HCT116 (cell line): ENCODE data around the gene NPSR1. TPM values are rescaled to one million over a fixed set of nuclear protein-coding genes. Genes with fewer than 3 reads are reported as not detected.

Source experiments
- ATAC-seq: fragments of 200-7000 bp; cut with Tn5 transposase; 2 replicates; pipeline ENCODE4 v1.9.1; 2020; ENCODE audit warnings: mild to moderate bottlenecking, moderate library complexity
- BruUV-seq: library from RNA; stranded (reverse); fragments of 400-500 nt; replicated peaks from 2 replicates; lab custom pipeline; 2021; lab: Mats Ljungman, UMichigan
- CTCF ChIA-PET: fragments of 300-600 bp; sonication (Branson Sonifier 250); formaldehyde crosslinking; loops from one replicate; lab custom pipeline; 2021; ENCODE audit warnings: antibody characterized with exemption; lab: Charles Lee
- POLR2A ChIA-PET: fragments of 300-600, 350-600 bp; sonication (Branson Sonifier 250); formaldehyde crosslinking; loops from one replicate; lab custom pipeline; 2021; ENCODE audit warnings: antibody characterized with exemption; lab: Charles Lee
- RAD21 ChIA-PET, 2 experiments: fragments of 300-600 bp; sonication (Branson Sonifier 250); formaldehyde crosslinking; loops; one replicate each; lab custom pipeline; 2023; ENCODE audit warnings: low total read pairs in 2 of 2; ENCODE audit not compliant: uncharacterized antibody in 2 of 2, unreplicated experiment in 2 of 2, low non-redundant PET in 1 of 2; lab: Charles Lee
- DNase-seq: peaks from one replicate; pipeline ENCODE4 v3.0.0-alpha.2; 2010; ENCODE audit warnings: low read depth, low spot score
- H2AFZ ChIP-seq: fragments of 200-600 bp; shearing (Covaris generic), sonication (generic); 2 replicates; pipeline ENCODE4 v1.6.1; 2017; ENCODE audit warnings: low read depth, mixed run types, mixed read lengths, antibody characterized with exemption, low read length; ENCODE audit not compliant: poor library complexity, severe bottlenecking
- H3K27ac ChIP-seq: 2 replicates; pipeline ENCODE4 v1.5.1; 2012; ENCODE audit warnings: low read depth, low read length
- H3K27me3 ChIP-seq: fragments of 200-600 bp; sonication (generic); 2 replicates; pipeline ENCODE4 v1.6.1; 2016; ENCODE audit warnings: mixed run types, low read length, mixed read lengths; ENCODE audit not compliant: insufficient read depth
- H3K36me3 ChIP-seq, 2 experiments: fragments of 200-500 bp in 1 of 2; fragments of 200-600 bp in 1 of 2; sonication (Bioruptor generic) in 1 of 2; sonication (generic) in 1 of 2; 2 replicates each; pipeline versions ENCODE4 v1.5.1 to v1.6.1; 2014 to 2016; ENCODE audit warnings: low read length in 2 of 2, inconsistent platforms in 1 of 2, mixed read lengths in 1 of 2, mixed run types in 1 of 2; ENCODE audit not compliant: insufficient read depth in 2 of 2, control insufficient read depth in 1 of 2
- H3K4me1 ChIP-seq, 2 experiments: fragments of 200-600 bp in 1 of 2; sonication (generic) in 1 of 2; 2 replicates each; pipeline versions ENCODE4 v1.5.1 to v1.6.1; 2012 to 2017; ENCODE audit warnings: low read length in 2 of 2, inconsistent platforms in 1 of 2, mild to moderate bottlenecking in 1 of 2, mixed read lengths in 1 of 2, mixed run types in 1 of 2, moderate library complexity in 1 of 2; ENCODE audit not compliant: insufficient read depth in 2 of 2, control insufficient read depth in 1 of 2
- H3K4me2 ChIP-seq: fragments of 200-600 bp; sonication (generic); 2 replicates; pipeline ENCODE4 v1.6.1; 2017; ENCODE audit warnings: mixed run types, low read length, mixed read lengths
- H3K4me3 ChIP-seq, 2 experiments: fragments of 200-600 bp in 1 of 2; sonication (generic) in 1 of 2; replicated peaks in 1 of 2; 2 replicates each; pipeline ENCODE4 v1.5.1; 2011 to 2016; ENCODE audit warnings: low read length in 2 of 2, control low read depth in 1 of 2, low read depth in 1 of 2, mild to moderate bottlenecking in 1 of 2, mixed read lengths in 1 of 2, mixed run types in 1 of 2
- H3K79me2 ChIP-seq: fragments of 200-600 bp; sonication (generic); 2 replicates; pipeline ENCODE4 v1.6.1; 2017; ENCODE audit warnings: mild to moderate bottlenecking, mixed run types, low read length, moderate library complexity, mixed read lengths; ENCODE audit not compliant: insufficient read depth
- H3K9ac ChIP-seq: fragments of 200-600 bp; sonication (generic); 2 replicates; pipeline ENCODE4 v1.6.1; 2016; ENCODE audit warnings: low read length, mixed read lengths
- H3K9me2 ChIP-seq: fragments of 200-600 bp; sonication (generic), shearing (Covaris generic); 2 replicates; pipeline ENCODE4 v1.6.1; 2017; ENCODE audit warnings: mixed run types, mild to moderate bottlenecking, moderate library complexity; ENCODE audit not compliant: insufficient read depth
- H3K9me3 ChIP-seq, 2 experiments: fragments of 200-500 bp in 1 of 2; fragments of 200-600 bp in 1 of 2; sonication (Bioruptor generic) in 1 of 2; sonication (generic) in 1 of 2; 2 replicates each; pipeline ENCODE4 v1.6.1; 2014 to 2017; ENCODE audit warnings: low read length in 2 of 2, mixed read lengths in 2 of 2, inconsistent platforms in 1 of 2, low read depth in 1 of 2, mild to moderate bottlenecking in 1 of 2, mixed run types in 1 of 2, moderate library complexity in 1 of 2; ENCODE audit not compliant: control insufficient read depth in 1 of 2, insufficient read depth in 1 of 2
- H4K20me1 ChIP-seq: fragments of 200-600 bp; sonication (generic), shearing (Covaris generic); 2 replicates; pipeline ENCODE4 v1.6.1; 2017; ENCODE audit warnings: mixed run types, mild to moderate bottlenecking, moderate library complexity; ENCODE audit not compliant: insufficient read depth
- CBX3 ChIP-seq: IDR thresholded peaks from 2 replicates; pipeline ENCODE4 v1.6.1; 2012; ENCODE audit warnings: low read depth
- CEBPB ChIP-seq: IDR thresholded peaks from 2 replicates; pipeline ENCODE4 v1.6.1; 2012; ENCODE audit warnings: low read depth
- CTCF ChIP-seq, 3 experiments: fragments of 200-600 bp in 1 of 3; sonication (generic) in 1 of 3; IDR thresholded peaks in 2 of 3; conservative IDR thresholded peaks in 1 of 3; 2 replicates each; pipeline ENCODE4 v1.5.1; 2012 to 2017; ENCODE audit warnings: low read depth in 2 of 3, low read length in 2 of 3, antibody characterized with exemption in 1 of 3, borderline replicate concordance in 1 of 3, control low read depth in 1 of 3, mild to moderate bottlenecking in 1 of 3, mixed read lengths in 1 of 3, mixed run types in 1 of 3, moderate library complexity in 1 of 3; ENCODE audit not compliant: insufficient read depth in 1 of 3
- EGR1 ChIP-seq: IDR thresholded peaks from 2 replicates; pipeline ENCODE4 v1.6.1; 2012; ENCODE audit warnings: low read depth
- EZH2 ChIP-seq: fragments of 200-600 bp; sonication (generic); IDR thresholded peaks from 2 replicates; pipeline ENCODE4 v1.6.1; 2017; ENCODE audit warnings: antibody characterized with exemption, mixed run types
- EZH2phosphoT487 ChIP-seq: fragments of 200-600 bp; IDR thresholded peaks from 2 replicates; pipeline ENCODE4 v1.6.1; 2018; ENCODE audit warnings: antibody characterized with exemption, borderline replicate concordance
- FOSL1 ChIP-seq: IDR thresholded peaks from 2 replicates; pipeline ENCODE4 v1.6.1; 2012; ENCODE audit warnings: low read depth
- MAX ChIP-seq: IDR thresholded peaks from 2 replicates; pipeline ENCODE4 v1.6.1; 2012
- POLR2A ChIP-seq: IDR thresholded peaks from 2 replicates; pipeline ENCODE4 v1.7.0; 2011; ENCODE audit warnings: borderline replicate concordance; ENCODE audit not compliant: insufficient read depth, insufficient read length; ENCODE audit errors: extremely low read depth
- POLR2AphosphoS5 ChIP-seq: IDR thresholded peaks from 2 replicates; pipeline ENCODE4 v1.6.1; 2011; ENCODE audit warnings: mild to moderate bottlenecking, low read depth, low read length, moderate library complexity
- REST ChIP-seq: IDR thresholded peaks from 2 replicates; pipeline ENCODE4 v1.6.1; 2012; ENCODE audit warnings: low read depth
- SIN3A ChIP-seq: IDR thresholded peaks from 2 replicates; pipeline ENCODE4 v1.6.1; 2012; ENCODE audit warnings: low read depth
- SP1 ChIP-seq: IDR thresholded peaks from 2 replicates; pipeline ENCODE4 v1.6.1; 2012; ENCODE audit warnings: low read depth
- SRF ChIP-seq: IDR thresholded peaks from 2 replicates; pipeline ENCODE4 v1.6.1; 2012; ENCODE audit warnings: low read depth
- TCF7L2 ChIP-seq: IDR thresholded peaks from 2 replicates; pipeline ENCODE4 v1.7.0; 2011; ENCODE audit warnings: borderline replicate concordance, inconsistent platforms; ENCODE audit not compliant: insufficient read depth, insufficient read length; ENCODE audit errors: extremely low read depth
- YY1 ChIP-seq: IDR thresholded peaks from 2 replicates; pipeline ENCODE4 v1.6.1; 2011; ENCODE audit warnings: low read length, low read depth, moderate library complexity, mild to moderate bottlenecking; ENCODE audit not compliant: insufficient replicate concordance; ENCODE audit errors: extremely low read depth
- ZFX ChIP-seq: fragments of 450-650 bp; IDR thresholded peaks from 2 replicates; pipeline ENCODE4 v1.6.1; 2017
- intact Hi-C: fragments of 100-400 bp; cut with micrococcal nuclease; formaldehyde crosslinking; loops from 2 replicates; pipeline ENCODE4 v1.10.0; 2022
- total RNA-seq: library from RNA; stranded (reverse); gene quantifications from one replicate; pipeline ENCODE4 v1.2.1, GENCODE V29; 2021; ENCODE audit not compliant: unreplicated experiment

Gene NPSR1
- total RNA-seq, 1 experiment from 2014 or later = not detected

- no peak for TF ChIP-seq CBX3
- TF ChIP-seq SRF = no peak
- TF ChIP-seq SIN3A = no peak
- no peak for TF ChIP-seq EZH2phosphoT487
- no peak for TF ChIP-seq EZH2
- TF ChIP-seq EGR1 = no peak
- no peak for TF ChIP-seq REST
- TF ChIP-seq YY1 = no peak
- TF ChIP-seq FOSL1 = no peak
- TF ChIP-seq CEBPB = no peak
- no peak for TF ChIP-seq TCF7L2
- TF ChIP-seq POLR2A = no peak
- TF ChIP-seq POLR2AphosphoS5 = no peak
- no peak for TF ChIP-seq ZFX
- no peak for TF ChIP-seq MAX
- TF ChIP-seq SP1 = no peak
- TF ChIP-seq CTCF (IDR thresholded peaks at IDR 0.05 in 2 of 3, conservative IDR thresholded peaks at IDR 0.05 in 1 of 3; ENCODE audit: borderline replicate concordance in 1 of 3, insufficient read depth in 1 of 3, low read depth in 2 of 3, low read length in 2 of 3) = no peak
- Histone ChIP-seq H3K79me2 (no peaks in the 10 kb centered on the region), H3K9ac (no peak overlapping the region), H3K27ac (no peak overlapping the region), H3K4me2 (no peak overlapping the region), H3K36me3 (no peaks in the 10 kb centered on the region), H4K20me1 (no peaks in the 10 kb centered on the region), H3K27me3 (no peaks in the 10 kb centered on the region), H2AFZ (no peak overlapping the region), H3K4me1 (peaks cover 9 to 21% of the 10 kb centered on the region in 2 experiments; a peak in 3 of 4 replicates), H3K4me3 (no peak overlapping the region), H3K9me3 (no peaks in the 10 kb centered on the region), H3K9me2 (no peaks in the 10 kb centered on the region)
- ATAC-seq (no peak), DNase-seq (no peak)
- BruUV-seq = no TSS peak
- ChIA-PET RAD21 (no interaction called here), CTCF (no interaction called here), POLR2A (no interaction called here)
- intact Hi-C loops = no loop called here
These were observed 182.3 kb downstream of the NPSR1 start for GRCh38 chr7:34840176-34840785.
